Chondrocyte (in vitro differentiated cells): Measurements from ENCODE around the gene JPH2. TPM values are rescaled to one million over a fixed set of nuclear protein-coding genes. Genes with fewer than 3 reads are reported as not detected.

Source experiments
- DNase-seq: peaks from one replicate; pipeline ENCODE4 v3.0.0; 2021; ENCODE audit warnings: mixed read lengths, low spot score
- H3K27ac Mint-ChIP-seq: one replicate; pipeline ENCODE4 v1.8.0; 2021; ENCODE audit warnings: mild to moderate bottlenecking, moderate library complexity, mixed read lengths; ENCODE audit not compliant: unreplicated experiment
- H3K27me3 Mint-ChIP-seq: 2 replicates; pipeline ENCODE4 v1.8.0; 2021; ENCODE audit warnings: low read depth, mixed read lengths
- H3K36me3 Mint-ChIP-seq: 2 replicates; pipeline ENCODE4 v1.8.0; 2021; ENCODE audit warnings: low read depth, mixed read lengths
- H3K4me1 Mint-ChIP-seq: 2 replicates; pipeline ENCODE4 v1.8.0; 2021; ENCODE audit warnings: low read depth, mild to moderate bottlenecking, mixed read lengths
- H3K4me3 Mint-ChIP-seq: one replicate; pipeline ENCODE4 v1.8.0; 2021; ENCODE audit warnings: mild to moderate bottlenecking, moderate library complexity, mixed read lengths; ENCODE audit not compliant: unreplicated experiment
- H3K9me3 Mint-ChIP-seq: 2 replicates; pipeline ENCODE4 v1.8.0; 2021; ENCODE audit warnings: low read depth, mixed read lengths
- CTCF ChIP-seq: fragments of 200-600 bp; sonication (generic); IDR thresholded peaks from 2 replicates; pipeline ENCODE4 v1.5.0; 2021; ENCODE audit warnings: antibody characterized with exemption, mild to moderate bottlenecking, moderate library complexity
- total RNA-seq: library from RNA; stranded (reverse); gene quantifications from 3 replicates; pipeline ENCODE4 v1.2.1, GENCODE V29; 2021

The JPH2 gene
- total RNA-seq, 1 donor from 2014 or later = 75.9 TPM

DNA sequence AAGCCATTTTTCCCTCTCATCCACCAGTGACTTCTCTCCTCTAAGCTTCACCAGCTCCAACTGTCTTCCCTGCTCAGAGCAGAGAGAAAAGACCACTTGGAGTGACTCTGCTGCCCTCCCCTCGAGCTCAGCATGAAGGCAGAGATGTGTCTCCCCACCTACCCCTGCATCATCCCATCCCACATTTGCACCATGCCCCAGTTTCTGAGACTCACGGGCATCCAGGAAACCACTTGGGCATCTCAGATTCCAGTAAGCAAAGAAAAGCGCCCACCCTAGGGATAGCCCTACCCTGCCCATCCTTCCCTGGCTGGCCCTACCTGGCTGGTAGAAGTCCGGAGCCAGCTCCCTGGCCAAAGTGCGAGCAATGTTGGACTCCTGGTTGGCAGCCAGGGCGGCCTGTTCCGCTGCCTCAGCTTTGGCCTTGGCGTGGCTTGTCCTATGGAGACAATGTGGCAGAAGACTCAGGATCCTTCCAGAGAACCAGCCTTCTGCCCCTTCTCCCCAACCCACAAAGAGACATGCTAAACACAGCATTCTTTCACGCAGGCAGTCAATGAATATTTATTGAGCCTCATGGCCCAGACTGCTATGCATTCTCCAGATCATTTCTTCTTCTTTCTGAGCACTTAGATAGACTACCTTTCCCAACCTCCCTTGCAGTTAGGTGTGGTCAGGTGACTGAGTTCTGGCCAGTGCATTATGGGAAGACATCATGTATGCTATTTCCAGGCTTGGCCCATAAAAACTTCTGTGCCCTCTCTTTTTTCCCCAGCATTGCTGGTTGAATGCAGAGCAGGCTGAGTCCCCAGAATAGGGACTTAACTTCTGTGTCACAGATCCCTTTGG, 68.6 kb downstream of the JPH2 start:
- Mint-ChIP-seq H3K4me3 (no peak overlapping the region), H3K9me3 (no peaks in the 10 kb centered on the region), H3K36me3 (peaks cover 13% of the 10 kb centered on the region), H3K27ac (no peak overlapping the region), H3K4me1 (peaks cover 24% of the 10 kb centered on the region), H3K27me3 (no peaks in the 10 kb centered on the region)
- no peak for DNase-seq
- no peak for TF ChIP-seq CTCF

- no peak for TF ChIP-seq CTCF
- Mint-ChIP-seq H3K27ac (peak overlapping the region; percentile 57), H3K4me3 (no peak overlapping the region), H3K4me1 (peaks cover 29% of the 10 kb centered on the region), H3K27me3 (no peaks in the 10 kb centered on the region), H3K36me3 (peaks cover 18% of the 10 kb centered on the region), H3K9me3 (no peaks in the 10 kb centered on the region)
- DNase-seq = no peak
These were observed 69.4 kb downstream of the JPH2 start for GRCh38 chr20:44117296-44118184.

GRCh38 chr20:44115762-44116644, 71.0 kb downstream of the JPH2 start:
- H3K36me3 Mint-ChIP-seq = peaks cover 22% of the 10 kb centered on the region
- no peak for TF ChIP-seq CTCF
- no peaks in the 10 kb centered on the region for H3K9me3 Mint-ChIP-seq
- H3K4me1 Mint-ChIP-seq = peaks cover 41% of the 10 kb centered on the region
- H3K27me3 Mint-ChIP-seq = no peaks in the 10 kb centered on the region
- no peak overlapping the region for H3K4me3 Mint-ChIP-seq
- H3K27ac Mint-ChIP-seq = peak overlapping the region; percentile 57
- DNase-seq = no peak

GRCh38 chr20:44115181-44115580, 71.8 kb downstream of the JPH2 start:
- DNase-seq = no peak
- no peak for TF ChIP-seq CTCF
- no peak overlapping the region for H3K4me3 Mint-ChIP-seq
- H3K27me3 Mint-ChIP-seq = no peaks in the 10 kb centered on the region
- no peaks in the 10 kb centered on the region for H3K9me3 Mint-ChIP-seq
- H3K4me1 Mint-ChIP-seq = peaks cover 41% of the 10 kb centered on the region
- H3K27ac Mint-ChIP-seq = no peak overlapping the region
- H3K36me3 Mint-ChIP-seq = peaks cover 23% of the 10 kb centered on the region
